DOHH2 (cell line): Measurements from ENCODE around the gene CCDC68.

Source experiments
- H3F3A ChIP-seq: fragments of 200-600 bp; sonication (generic), shearing (Covaris generic); 2 replicates; pipeline ENCODE4 v1.6.0; 2016; ENCODE audit warnings: antibody characterized with exemption, mild to moderate bottlenecking; ENCODE audit not compliant: control insufficient read depth, insufficient read depth
- H3K27ac ChIP-seq: fragments of 200-600 bp; sonication (generic); 2 replicates; pipeline ENCODE4 v1.5.1; 2014; ENCODE audit warnings: low read depth, mild to moderate bottlenecking, low read length, moderate library complexity
- H3K27me3 ChIP-seq: fragments of 200-600 bp; sonication (generic); 2 replicates; pipeline ENCODE4 v1.6.1; 2014; ENCODE audit warnings: mild to moderate bottlenecking, low read length, mixed read lengths; ENCODE audit not compliant: control insufficient read depth
- H3K36me3 ChIP-seq: fragments of 200-600 bp; sonication (generic); 2 replicates; pipeline ENCODE4 v1.6.1; 2014; ENCODE audit warnings: mild to moderate bottlenecking, low read length, moderate library complexity, mixed read lengths; ENCODE audit not compliant: control insufficient read depth
- H3K4me1 ChIP-seq: fragments of 200-600 bp; sonication (generic); 2 replicates; pipeline ENCODE4 v1.6.1; 2014; ENCODE audit warnings: mild to moderate bottlenecking, low read length, mixed read lengths; ENCODE audit not compliant: control insufficient read depth
- H3K4me2 ChIP-seq: fragments of 200-600 bp; sonication (generic); 2 replicates; pipeline ENCODE4 v1.6.0; 2014; ENCODE audit warnings: mild to moderate bottlenecking, low read length, moderate library complexity
- H3K4me3 ChIP-seq: fragments of 200-600 bp; sonication (generic); 2 replicates; pipeline ENCODE4 v1.5.1; 2014; ENCODE audit warnings: mild to moderate bottlenecking, low read length, mixed read lengths
- H3K79me2 ChIP-seq: fragments of 200-600 bp; sonication (generic); 2 replicates; pipeline ENCODE4 v1.6.1; 2014; ENCODE audit warnings: mild to moderate bottlenecking, low read length, mixed read lengths; ENCODE audit not compliant: control insufficient read depth
- H3K9me2 ChIP-seq: fragments of 200-600 bp; sonication (generic); replicated peaks from 2 replicates; pipeline ENCODE4 v1.6.1; 2014; ENCODE audit warnings: mild to moderate bottlenecking, low read length, mixed read lengths; ENCODE audit not compliant: control insufficient read depth
- H3K9me3 ChIP-seq: fragments of 200-600 bp; sonication (generic); 2 replicates; pipeline ENCODE4 v1.6.1; 2014; ENCODE audit warnings: antibody characterized with exemption, low read length, mixed read lengths; ENCODE audit not compliant: control insufficient read depth, insufficient read depth
- H4K20me1 ChIP-seq: fragments of 200-600 bp; sonication (generic); 2 replicates; pipeline ENCODE4 v1.6.0; 2014; ENCODE audit warnings: low read depth, mild to moderate bottlenecking, antibody characterized with exemption, low read length, moderate library complexity; ENCODE audit not compliant: control insufficient read depth, insufficient read depth
- EZH2phosphoT487 ChIP-seq: fragments of 200-600 bp; sonication (generic); IDR thresholded peaks from 2 replicates; pipeline ENCODE4 v1.6.1; 2017; ENCODE audit warnings: borderline replicate concordance, mild to moderate bottlenecking, antibody characterized with exemption, low read length, moderate library complexity, mixed read lengths
- TF ChIP-seq, protein P1 (sequence below): fragments of 200-600 bp; sonication (generic); IDR thresholded peaks from one replicate; pipeline ENCODE4 v1.5.1; 2014; ENCODE audit warnings: antibody characterized with exemption, mild to moderate bottlenecking, low read depth, low read length; ENCODE audit not compliant: poor library complexity, severe bottlenecking

Gene CCDC68

DNA sequence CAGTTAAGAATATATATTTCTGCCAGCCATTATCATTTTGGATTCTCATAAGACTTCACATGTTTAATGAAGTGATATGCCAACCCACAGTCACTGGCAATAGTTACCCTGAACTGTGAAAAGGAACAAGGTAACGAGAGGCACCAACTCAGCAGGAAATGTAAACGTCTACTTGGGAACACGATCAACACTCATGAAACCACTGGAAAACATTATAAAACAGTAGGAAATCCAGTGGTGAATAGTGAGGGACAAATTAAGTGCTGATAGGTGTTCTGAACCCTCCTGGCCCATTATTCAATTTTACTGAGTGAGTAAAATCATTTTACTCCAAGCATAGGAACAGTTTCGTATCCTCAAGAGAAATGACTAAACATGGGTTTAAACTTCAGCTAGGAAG is 17.1 kb downstream of the CCDC68 start:
- Histone ChIP-seq H3K9me2 (no peaks in the 10 kb centered on the region), H3K27me3 (no peaks in the 10 kb centered on the region; the same call in 1 of the 2 replicates), H3K27ac (no peak overlapping the region), H3K9me3 (no peaks in the 10 kb centered on the region), H3K4me1 (no peaks in the 10 kb centered on the region), H3K79me2 (no peaks in the 10 kb centered on the region), H3K4me2 (no peak overlapping the region), H4K20me1 (no peaks in the 10 kb centered on the region), H3F3A (no peaks in the 10 kb centered on the region), H3K4me3 (no peak overlapping the region), H3K36me3 (no peaks in the 10 kb centered on the region)
- no peak for TF ChIP-seq EZH2phosphoT487
- TF ChIP-seq, protein P1, sequence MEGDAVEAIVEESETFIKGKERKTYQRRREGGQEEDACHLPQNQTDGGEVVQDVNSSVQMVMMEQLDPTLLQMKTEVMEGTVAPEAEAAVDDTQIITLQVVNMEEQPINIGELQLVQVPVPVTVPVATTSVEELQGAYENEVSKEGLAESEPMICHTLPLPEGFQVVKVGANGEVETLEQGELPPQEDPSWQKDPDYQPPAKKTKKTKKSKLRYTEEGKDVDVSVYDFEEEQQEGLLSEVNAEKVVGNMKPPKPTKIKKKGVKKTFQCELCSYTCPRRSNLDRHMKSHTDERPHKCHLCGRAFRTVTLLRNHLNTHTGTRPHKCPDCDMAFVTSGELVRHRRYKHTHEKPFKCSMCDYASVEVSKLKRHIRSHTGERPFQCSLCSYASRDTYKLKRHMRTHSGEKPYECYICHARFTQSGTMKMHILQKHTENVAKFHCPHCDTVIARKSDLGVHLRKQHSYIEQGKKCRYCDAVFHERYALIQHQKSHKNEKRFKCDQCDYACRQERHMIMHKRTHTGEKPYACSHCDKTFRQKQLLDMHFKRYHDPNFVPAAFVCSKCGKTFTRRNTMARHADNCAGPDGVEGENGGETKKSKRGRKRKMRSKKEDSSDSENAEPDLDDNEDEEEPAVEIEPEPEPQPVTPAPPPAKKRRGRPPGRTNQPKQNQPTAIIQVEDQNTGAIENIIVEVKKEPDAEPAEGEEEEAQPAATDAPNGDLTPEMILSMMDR = no peak

DNA sequence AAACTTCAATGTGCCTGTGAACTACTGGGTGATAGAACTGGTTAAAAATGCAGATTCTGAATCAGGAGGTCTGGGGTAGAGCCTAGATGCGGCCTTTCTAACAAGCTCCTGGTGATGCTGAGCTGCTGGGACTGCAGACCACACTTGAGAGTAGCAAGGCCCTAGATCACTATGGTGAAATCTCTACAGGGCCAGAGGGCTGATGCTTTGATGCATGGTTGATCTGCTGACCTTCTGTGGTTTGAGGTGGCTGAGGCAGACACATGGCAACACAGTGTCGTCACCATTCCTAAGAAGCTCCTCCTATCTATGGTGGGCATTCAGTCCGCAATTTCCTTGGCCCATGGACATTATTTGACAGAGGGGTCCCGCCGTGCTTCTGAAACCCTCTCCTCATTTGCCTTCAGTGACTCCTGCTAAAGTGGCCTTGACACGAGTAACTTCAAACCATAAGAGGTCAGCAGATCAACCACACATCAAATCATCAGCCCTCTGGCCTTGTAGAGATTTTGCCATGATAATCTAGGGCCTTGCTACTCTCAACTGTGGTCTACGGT is 19.8 kb downstream of the CCDC68 start:
- H3K27me3 ChIP-seq = no peaks in the 10 kb centered on the region
- H3K4me2 ChIP-seq = no peak overlapping the region
- no peak overlapping the region for H3K4me3 ChIP-seq
- no peaks in the 10 kb centered on the region for H3K79me2 ChIP-seq
- H4K20me1 ChIP-seq = no peaks in the 10 kb centered on the region
- H3K36me3 ChIP-seq = no peaks in the 10 kb centered on the region
- TF ChIP-seq, protein P1 = no peak
- TF ChIP-seq EZH2phosphoT487 = no peak
- no peak overlapping the region for H3K27ac ChIP-seq
- no peaks in the 10 kb centered on the region for H3K9me3 ChIP-seq
- no peaks in the 10 kb centered on the region for H3K9me2 ChIP-seq
- no peaks in the 10 kb centered on the region for H3K4me1 ChIP-seq
- H3F3A ChIP-seq = no peaks in the 10 kb centered on the region

DNA sequence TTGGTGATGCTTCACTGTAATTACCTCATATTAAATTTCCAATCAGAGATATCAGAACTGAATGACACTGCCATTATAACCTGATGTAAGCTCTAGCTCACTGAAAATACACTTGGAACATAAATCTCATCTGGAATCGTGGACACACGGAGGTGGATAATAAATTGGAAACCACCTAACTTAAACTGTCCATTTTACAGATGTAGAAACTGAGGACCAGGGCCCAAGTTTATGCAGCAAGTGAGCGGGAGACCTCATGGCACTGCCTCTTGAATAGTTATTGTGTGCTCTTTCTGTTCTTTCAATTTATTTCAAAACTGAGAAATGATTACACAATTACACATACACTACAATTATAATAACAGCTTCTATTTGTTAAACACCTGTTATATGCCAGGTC is 20.8 kb downstream of the CCDC68 start:
- H3K79me2 ChIP-seq = no peaks in the 10 kb centered on the region
- no peak overlapping the region for H3K4me3 ChIP-seq
- no peak overlapping the region for H3K4me2 ChIP-seq
- no peaks in the 10 kb centered on the region for H3K9me3 ChIP-seq
- H3F3A ChIP-seq = no peaks in the 10 kb centered on the region
- no peak overlapping the region for H3K27ac ChIP-seq
- TF ChIP-seq EZH2phosphoT487 = no peak
- no peaks in the 10 kb centered on the region for H3K4me1 ChIP-seq
- H4K20me1 ChIP-seq = no peaks in the 10 kb centered on the region
- H3K36me3 ChIP-seq = no peaks in the 10 kb centered on the region
- H3K9me2 ChIP-seq = no peaks in the 10 kb centered on the region
- peaks cover under 1% of the 10 kb centered on the region; the same call in 1 of the 2 replicates for H3K27me3 ChIP-seq

DNA sequence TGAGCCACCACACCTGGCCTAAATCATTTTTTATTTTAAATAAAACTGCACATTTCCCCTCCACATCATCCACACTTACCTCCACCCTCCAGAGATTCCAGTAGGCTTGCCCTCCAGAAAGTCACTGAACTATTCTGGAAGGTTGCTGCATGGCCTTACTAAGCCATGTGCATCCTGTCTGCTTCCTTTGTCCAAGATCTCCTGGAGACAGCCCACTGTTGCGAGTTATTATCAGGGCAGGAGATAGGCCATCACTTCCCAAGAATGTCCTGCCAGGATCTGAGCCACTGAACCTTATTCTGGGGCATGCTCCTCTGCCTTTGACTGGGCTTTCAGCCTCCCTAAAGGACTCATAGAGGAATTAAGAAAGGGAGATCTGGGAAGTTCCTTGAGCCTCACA is 26.8 kb downstream of the CCDC68 start:
- Histone ChIP-seq H4K20me1 (no peaks in the 10 kb centered on the region), H3K9me3 (no peaks in the 10 kb centered on the region), H3K9me2 (no peaks in the 10 kb centered on the region), H3K4me1 (no peaks in the 10 kb centered on the region), H3F3A (no peaks in the 10 kb centered on the region), H3K27me3 (peaks cover 2% of the 10 kb centered on the region; the same call in 1 of the 2 replicates), H3K4me3 (no peak overlapping the region), H3K79me2 (no peaks in the 10 kb centered on the region), H3K36me3 (no peaks in the 10 kb centered on the region), H3K4me2 (no peak overlapping the region), H3K27ac (no peak overlapping the region)
- no peak for TF ChIP-seq EZH2phosphoT487
- TF ChIP-seq, protein P1 = no peak
